Activated naive CD4-positive, alpha-beta T cell treated with Interleukin-2 at 50 U/mL for 16 hours (primary cell): ENCODE measurements around the gene SF3B4.
A peak's percentile ranks its signal among the peaks of the same experiment; 100 is the strongest.
"Not testable (repeated sequence)": the region's sequence is repeated elsewhere in the genome, so short reads cannot be mapped to it uniquely, and the experiment has no call there.

Source experiments
- DNase-seq: peaks from one replicate; pipeline ENCODE4 v3.0.0-alpha.2; 2020

The SF3B4 gene, protein sequence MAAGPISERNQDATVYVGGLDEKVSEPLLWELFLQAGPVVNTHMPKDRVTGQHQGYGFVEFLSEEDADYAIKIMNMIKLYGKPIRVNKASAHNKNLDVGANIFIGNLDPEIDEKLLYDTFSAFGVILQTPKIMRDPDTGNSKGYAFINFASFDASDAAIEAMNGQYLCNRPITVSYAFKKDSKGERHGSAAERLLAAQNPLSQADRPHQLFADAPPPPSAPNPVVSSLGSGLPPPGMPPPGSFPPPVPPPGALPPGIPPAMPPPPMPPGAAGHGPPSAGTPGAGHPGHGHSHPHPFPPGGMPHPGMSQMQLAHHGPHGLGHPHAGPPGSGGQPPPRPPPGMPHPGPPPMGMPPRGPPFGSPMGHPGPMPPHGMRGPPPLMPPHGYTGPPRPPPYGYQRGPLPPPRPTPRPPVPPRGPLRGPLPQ

DNA sequence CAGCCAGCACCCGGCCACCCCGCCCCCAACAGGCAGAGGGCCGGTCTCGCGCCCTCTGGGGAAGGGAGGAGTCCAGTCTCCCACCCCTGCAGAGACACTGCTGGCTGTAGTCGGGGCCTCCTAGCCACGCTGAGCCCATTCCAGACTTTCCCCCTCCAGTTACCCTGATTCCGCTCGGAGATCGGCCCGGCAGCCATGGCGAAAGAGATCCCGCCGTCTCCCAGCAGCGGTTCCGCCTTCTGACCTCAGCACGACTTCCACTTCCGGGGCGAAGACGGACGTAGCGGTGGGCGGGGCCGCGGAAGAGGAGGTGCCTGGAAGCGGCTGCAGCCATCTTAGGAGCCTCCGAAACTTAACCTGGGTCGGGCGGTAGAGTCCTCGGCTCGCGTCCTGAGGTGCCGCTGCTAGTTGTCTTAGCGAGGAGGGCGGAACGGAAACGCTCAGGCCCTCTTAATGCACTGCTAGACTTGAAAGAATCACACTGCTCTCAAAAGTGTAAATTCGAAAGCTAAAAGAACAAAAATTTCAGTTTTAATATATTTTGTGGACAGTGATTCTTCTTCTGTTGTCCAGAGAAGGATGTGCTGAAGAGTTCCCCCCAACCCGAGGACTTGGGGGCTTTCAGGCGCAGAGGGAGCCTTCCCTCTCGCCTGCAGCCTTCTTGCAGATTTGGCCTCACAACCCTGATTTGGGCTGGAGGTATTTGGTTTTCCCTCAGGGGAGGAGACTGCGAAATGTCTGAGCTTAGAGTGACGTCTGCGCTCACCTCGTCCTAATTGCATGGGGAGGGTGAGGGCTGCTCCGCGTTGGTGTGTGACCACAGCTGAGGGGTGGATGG is at the start of gene SF3B4:
TSS of gene SF3B4 (minus strand) at position 241 of the 838 bp plus-strand sequence. CDS start at position 197, 44 bp downstream.
- peak; percentile 97 for DNase-seq

DNA sequence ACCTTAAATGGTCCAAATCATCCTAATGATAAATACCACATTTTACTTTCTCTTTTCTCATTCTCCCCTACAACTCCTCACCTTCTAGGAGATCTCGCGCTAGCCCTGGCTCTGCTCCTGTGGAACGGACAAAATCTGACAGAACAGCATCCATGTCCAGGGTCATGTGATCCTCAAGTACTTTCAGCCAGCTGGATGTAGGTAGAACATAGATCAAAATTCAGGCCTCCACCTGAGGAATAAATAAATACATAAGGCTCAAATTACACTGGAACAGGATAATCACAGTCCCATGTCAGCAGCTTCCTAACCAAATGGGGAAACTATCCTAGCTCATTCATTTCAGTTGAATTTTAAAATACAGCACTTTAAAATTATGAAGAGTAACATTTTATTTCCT is 49.7 kb upstream of the SF3B4 start:
- DNase-seq = no peak

DNA sequence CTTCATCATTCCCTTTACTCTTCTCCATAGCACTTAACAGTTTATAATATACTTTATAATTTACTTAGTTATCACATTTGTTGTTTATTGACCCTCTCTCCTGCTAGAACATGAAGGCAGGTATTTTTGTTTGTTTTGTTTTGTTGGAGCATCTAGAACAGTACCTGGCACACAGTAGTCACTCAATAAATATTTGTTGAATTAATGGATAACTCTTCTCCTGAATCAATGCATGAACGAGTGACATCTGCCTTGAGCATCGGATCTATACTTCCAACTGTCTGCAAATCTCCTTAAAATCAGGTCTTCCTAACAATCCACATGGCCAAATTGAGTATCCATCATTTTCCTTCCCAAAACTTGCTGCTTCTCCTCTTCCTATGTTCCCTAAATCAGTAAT is 44.9 kb upstream of the SF3B4 start:
- no peak for DNase-seq

DNA sequence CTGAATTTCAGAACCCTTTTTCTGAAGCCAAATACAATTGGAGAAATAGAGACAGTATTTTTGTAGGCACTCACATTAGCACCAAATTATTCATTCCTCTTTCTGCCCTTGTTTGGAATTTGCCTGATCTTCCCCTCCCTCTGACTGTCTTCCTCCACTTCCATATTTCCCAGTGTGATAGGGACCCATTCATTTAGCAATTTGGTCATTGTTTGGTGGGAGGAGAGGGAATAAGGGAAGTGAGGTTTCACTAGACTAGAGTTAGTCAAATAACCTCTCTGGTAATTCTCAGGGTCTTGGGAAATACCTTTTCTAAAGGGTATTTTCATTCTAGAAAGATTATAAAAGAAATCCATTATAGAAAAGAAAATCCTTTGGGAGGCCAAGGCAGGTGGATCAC is 40.0 kb upstream of the SF3B4 start:
- no peak for DNase-seq

DNA sequence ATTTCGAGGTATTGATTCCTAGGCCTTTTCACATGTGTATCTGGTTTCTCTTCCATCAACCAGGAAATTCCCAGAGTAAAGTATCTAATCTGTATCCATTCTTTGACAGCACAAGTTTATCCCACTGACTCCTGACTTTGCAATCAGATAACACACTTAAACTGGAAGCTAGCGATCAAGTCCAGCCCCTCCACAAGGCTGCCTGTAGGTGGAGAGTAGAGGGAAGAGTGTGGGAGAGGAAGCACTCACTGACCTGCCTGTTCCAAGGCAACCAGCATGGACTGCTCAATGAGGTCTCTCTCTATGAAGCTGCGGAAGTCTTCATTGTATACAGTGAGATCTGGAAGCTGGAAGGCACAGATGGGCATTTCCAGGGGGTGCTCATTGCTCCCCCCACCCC is 39.4 kb upstream of the SF3B4 start:
- DNase-seq = no peak

DNA sequence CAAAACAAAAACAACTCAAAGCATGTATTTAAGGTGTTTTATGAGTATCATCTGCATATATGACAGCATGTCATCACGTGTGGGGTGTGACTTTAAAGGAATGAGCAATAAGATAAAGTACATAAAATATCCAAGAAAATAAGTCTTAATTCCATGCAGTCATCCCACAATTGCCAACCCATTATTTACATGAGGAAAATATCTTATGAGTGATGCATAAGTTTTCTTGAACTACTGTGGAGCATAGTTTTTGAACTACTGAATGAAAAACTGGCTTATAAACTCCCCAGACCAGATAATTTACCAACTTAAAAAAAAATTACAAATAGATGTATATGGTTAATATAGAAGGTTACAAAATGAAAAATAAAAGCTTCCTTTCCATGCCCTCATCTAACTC is 38.8 kb upstream of the SF3B4 start:
- DNase-seq = no peak

DNA sequence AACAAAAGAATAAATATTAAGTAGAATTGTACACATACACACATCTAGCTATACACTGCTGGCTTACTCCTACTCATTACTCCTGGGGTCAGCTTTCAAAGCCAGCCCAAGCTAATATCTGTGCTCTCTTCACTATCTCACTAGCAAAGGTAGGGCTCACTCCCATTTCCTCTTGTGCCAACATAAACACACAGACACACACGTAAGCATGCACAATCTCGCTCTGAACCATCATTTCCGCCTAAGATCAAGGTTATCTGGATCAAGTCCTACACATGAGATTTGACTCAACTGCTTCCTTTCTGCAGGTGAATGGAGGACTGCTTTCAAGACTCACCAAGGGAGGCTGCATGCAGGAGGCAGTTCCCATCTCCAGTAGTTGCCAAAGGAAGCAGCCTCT is 37.8 kb upstream of the SF3B4 start:
- no peak for DNase-seq

DNA sequence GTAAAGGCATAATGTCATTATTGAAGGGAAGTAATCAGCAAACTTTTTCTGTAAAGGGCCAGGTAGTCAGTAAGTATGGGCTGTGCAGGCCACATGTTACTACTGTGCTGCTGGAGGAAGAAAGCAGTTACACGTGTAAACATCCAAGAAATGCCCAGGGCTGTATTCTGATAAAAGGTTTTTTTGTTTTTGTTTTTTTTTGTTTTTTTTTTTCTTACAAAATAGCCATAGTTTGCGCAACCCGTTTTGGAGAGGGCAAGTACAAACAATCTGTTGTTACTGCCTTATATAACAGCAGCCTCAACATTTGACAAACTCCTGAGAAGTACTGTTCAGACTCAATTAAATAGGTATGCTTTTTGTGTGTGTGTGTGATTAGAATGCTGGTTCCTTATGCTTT is 35.8 kb upstream of the SF3B4 start:
- no peak for DNase-seq

DNA sequence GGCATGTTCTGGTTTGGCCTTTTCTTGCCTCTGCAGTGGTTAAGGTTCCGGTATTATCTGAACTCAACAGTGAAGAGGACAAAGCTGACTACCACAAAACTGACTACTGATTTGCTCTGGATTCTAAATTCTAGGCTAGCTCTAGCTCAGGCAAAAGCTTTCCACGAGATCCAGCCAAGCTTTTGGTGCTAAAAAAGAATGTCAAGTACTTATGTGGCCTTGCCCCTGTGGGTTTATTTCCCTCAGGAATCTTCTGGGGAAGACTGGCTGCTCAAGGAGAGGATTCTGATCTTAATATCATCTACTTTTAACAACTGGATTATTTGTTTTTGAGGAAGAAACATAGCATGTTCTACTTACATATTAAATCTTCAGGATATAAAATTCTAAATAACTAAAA is 35.1 kb upstream of the SF3B4 start:
- DNase-seq = no peak

DNA sequence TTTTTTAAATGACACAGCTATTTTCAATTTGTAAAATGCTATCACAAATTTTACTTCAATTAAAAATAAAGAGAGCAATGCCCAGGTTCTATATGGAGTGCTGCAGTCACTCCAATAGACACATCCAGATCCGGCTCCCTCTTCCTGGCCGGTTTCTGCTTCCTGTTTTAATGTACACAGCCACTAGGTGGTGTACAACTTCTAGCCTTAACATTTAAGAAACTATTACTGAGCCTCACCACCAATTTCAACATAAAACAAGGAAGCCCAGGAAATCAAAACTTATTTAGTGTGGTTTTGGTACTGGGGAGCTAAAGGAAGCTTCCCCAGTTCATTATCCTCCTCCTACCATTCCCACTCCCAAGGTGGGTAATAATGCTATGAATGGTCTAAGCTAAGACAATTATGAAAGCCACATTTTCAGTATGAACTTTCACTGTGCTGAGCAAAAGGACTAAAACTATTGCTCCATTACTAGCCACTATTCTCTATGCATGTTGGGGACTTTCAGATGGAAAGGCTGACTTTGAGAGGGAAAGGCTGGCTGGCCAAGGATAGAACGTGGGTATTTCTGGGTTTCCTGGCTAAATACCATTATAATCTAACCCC is 34.5 kb upstream of the SF3B4 start:
- peak; percentile 28 for DNase-seq

DNA sequence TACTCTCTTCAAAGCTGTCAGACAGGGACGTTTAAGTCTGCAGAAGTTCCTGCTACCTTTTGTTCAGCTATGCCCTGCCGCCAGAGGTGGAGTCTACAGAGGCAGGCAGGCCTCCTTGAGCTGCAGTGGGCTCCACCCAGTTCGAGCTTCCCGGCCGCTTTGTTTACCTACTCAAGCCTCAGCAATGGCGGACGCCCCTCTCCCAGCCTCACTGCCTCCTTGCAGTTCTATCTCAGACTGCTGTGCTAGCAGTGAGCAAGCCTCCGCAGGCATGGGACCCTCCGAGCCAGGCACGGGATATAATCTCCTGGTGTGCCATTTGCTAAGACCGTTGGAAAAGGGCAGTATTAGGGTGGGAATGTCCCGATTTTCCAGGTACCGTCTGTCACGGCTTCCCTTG is 29.9 kb upstream of the SF3B4 start:
- DNase-seq = not testable (repeated sequence)

DNA sequence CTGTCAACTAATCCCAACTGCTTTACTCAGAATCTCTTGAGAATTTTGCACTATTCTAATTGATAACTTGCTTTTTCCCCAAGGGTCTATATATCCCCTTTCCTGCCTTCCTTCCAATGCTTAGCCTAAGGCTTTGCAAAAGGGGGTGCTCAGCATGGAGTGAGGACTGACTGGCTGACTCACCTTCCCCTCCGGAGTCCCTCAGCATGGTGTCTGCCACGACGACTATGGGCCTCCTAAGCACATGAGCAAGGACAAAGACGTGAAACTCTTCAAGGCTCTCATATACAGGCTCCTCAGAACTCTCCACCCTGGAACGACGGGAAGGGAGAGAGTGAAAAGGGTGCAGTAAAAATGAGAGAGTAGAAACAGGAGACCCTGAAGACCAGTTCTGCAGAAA is 22.3 kb upstream of the SF3B4 start:
- DNase-seq = no peak

DNA sequence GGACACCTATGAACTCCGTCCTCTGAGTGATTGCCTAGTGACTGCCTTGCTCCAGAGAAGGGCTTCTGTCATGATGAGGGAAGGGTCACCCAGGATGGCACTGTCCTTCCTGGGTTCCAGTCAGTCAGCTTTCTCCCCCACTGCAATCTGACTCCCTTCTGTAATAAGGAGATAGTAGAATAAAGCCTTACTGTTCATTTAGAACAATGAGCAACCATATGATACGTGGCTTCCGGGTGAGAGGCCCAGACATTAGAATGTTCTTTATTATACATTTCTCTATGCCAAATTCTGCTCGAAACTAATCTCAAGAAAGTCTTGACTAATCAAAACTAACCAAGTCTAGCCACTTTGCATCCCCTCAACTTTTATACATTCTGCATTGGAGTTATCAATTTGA is 17.6 kb upstream of the SF3B4 start:
- no peak for DNase-seq

DNA sequence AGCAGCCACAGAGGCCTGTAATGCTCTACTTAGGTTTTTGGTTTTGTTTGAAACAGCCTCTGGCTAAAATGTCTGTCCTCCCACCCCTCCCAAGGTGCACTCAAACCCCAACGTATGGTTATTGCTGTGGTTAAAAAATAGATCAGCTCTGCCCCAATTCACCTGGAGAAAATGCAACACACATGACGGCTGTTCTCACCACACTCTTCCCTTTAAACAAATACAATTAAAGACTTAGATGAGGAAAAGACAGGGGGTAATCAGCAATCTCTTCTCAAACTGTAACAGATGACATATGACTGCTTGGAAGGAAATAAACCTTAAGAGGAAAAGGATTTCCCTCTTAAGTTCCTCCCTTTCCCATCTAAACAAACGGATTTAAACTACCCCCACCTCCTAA is 15.3 kb upstream of the SF3B4 start:
- no peak for DNase-seq

DNA sequence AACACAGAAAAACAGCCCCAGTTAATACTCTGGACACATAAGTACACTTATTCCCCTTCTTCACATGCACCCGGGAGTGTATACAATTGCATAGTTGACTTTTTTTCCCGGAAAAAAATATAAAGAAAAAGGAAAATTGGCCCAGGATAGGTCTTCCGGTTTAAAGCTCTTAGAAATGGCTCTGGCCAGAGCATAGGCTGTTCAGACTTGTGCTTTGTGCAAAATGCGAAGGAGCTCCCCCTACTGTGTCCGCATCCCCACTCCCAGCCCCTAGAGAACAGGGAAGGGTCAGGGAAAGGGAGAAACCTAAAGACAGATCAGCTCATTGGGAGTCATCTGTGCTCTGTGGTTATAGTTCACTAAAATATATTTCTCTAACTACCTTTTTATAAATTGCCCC is 14.6 kb upstream of the SF3B4 start:
- DNase-seq = no peak

DNA sequence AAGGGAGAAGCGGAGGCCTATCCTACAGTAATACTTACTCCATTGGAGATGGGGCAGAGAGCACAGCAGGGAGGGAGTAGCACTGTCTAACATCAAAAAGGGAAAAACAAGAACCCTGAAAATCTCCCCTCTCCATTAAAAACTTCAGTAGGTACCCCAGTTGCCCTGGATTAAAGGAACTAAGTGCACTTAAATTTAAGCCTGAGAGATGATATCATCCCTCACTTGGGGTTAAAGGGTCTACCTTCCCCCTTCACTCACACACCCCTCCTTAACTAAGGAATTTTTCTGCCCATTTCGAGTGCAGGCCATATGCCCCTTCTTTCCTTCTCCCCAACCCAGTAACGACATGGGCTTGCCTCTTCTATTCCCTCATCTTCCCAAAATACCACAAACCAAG is 12.8 kb upstream of the SF3B4 start:
- no peak for DNase-seq

DNA sequence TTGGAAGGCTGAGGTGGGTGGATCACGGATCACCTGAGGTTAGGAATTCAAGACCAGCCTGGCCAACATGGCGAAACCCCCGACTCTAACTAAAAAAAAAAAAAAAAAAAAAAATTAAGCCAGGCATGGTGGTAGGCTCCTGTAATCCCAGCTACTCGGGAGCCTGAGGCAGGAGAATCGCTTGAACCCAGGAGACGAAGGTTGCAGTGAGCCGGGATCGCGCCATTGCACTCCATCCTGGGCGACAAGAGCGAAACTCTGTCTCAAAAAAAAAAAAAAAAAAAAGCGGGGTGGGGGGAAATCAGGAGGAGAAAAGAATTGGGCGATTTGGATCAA is 11.0 kb upstream of the SF3B4 start:
- DNase-seq = not testable (repeated sequence)

DNA sequence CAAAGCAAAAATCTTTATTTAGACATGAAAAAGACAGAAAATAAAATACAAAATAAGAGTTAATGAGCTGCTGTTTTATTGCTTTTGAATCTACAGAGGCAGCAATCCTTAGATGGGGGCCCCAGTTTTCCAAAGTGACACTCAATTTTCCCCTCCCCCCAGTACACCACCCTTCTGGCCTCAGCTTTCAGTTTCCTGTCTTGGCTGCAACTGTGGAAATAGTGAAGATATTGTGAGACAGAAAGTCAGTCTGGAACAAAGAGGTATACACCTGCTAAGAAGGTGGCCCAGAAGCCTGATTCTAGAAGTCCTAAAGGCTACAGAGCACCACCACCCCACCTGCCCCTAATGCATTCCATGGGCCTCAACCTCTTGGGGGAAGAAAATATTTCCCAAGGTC is 10.2 kb upstream of the SF3B4 start:
- no peak for DNase-seq

DNA sequence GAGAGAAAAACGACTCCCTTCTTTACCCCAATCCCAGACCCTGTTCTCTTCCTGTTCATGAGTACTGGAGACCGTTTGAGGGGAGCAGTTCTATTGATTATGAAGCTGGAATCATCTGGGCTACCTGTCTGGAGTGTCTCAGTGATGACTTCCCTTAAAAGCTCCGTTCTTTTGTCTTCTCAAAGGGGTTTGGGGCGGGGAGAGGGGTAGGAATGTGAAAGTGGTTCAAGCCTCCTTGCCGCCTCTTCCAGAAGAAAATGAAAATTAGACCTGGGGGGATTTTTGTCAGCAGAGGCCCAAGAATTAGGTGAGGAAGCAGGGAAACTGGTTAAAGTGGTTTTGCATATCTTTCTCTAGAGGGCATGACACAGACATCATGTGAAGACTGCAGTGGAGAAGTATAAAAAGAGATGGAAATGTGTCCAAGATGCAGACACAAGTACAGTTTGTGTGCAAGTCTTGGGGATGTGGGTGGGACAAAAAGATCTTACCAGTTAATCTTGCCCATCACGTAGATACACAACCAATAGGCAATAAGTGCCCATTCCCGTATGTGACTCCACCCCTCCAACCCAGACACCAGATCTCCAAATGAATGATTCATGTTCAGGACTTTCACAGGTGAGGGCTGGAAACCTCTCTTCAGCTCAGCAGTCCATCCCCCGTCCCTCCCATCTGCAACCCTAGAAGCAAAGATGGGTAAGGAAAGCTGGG is 9.5 kb upstream of the SF3B4 start:
- no peak for DNase-seq

DNA sequence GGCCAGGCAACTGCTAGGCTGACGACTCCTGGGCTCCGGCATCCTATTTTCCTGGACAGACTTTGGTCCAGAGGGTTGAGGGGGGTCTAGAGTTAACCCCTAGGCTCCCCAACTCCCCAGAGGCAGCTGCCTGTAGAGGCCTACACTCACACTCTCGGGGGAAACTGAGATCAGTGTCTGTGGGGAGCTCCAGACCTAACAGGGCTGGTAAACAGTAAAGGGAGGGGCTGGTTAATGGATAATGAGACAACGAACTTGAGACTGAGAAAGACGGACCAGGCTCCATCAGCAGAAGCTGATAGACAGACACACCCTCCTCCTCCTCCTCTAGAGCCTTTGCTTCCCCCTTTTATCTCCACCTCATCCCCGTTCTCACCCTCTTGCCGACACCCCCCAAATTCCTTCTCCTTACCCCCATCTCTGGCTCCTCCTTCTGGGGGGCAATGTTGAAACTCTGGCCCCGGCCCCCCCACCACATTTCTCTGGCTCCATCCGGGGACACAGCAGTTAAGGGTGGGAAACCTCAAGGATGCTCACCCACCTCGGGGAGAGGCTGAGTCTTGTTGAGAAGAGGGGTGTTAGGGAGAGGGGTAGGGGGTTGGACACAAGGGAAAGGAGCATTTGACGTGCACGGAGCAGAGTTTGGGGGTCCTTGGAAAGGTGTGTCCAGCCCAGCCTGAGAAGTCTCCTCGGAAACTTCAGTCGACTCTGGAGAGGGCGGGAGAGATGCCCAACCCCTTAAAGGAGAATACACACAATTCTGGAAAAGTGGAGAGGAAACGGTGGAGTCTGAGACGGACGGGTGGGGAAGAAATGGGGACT is 8.8 kb upstream of the SF3B4 start, which contains the start of gene MTMR11:
TSS of gene MTMR11 (minus strand) at position 710 of the 822 bp plus-strand sequence. CDS start at position 478, 232 bp downstream.
- DNase-seq = no peak

DNA sequence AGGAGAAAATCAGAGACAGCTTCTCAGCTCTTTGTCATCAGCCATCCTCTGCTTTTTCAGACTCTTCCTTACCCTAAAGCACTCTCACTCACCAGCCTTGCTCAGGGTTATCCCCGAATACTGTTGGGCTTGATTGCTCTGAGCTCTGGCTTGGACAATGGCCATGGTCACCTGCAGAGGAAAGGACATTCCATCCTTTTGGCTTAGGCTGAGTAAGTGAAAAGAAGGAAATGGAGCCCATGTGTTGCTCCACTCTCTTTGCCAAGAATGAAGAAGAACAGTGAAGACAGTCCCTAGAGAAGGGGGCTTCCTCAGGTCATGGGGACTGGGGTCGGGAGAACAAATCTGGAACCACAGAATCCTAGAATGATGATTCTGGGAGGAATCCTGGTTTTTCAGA is 6.8 kb upstream of the SF3B4 start:
- no peak for DNase-seq

DNA sequence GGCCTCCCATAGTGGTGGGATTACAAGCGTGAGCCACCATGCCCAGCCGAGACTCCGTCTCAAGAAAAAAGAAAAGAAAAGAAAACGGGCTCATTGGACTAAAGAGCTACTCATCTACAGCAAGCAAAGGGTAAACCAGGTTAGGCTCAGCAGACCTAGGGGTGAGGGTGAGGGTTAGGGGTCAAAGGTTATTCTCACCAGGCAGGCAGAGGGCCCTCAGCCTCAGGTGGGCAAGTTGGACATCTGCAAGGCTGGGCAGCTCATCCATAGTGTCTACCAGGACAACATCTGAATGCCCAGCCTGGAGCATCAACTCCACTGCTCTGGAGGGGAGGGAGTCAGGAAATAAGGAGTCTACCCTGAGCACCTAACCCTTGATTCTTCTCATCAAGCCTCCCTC is 5.6 kb upstream of the SF3B4 start:
- DNase-seq = no peak
